ENCODE results near the gene WIPF1.

WIPF1 gene

DNA sequence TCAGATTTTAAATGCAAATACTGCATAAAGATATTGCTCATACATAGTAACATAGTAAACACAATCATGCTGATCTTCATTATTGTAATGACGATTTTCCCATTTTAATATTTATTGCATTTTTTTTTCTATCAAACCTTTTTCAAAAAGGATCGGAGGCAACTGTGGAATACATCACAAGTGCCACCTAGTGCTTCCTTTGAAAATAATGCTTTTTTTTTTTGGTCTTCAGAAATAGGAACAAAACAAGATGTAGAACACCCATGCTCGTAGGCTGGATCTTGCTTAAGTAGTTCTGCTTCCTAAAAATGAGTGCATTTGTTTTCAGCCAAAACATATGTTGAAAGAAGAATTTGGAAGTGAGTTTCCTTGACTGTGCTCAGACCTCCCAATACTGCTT, 75.1 kb downstream of the WIPF1 start:
- TF ChIP-seq TAF1 (IDR thresholded peaks at IDR 0.05; ENCODE audit: borderline replicate concordance, low read depth, low read length) (no peak), POLR2A (IDR thresholded peaks at IDR 0.05; ENCODE audit: low read depth, low read length) (no peak), POLR2AphosphoS5 (IDR thresholded peaks at IDR 0.05; ENCODE audit: low read depth, low read length) (no peak)
- DNase-seq (ENCODE audit: insufficient read length) = no peak
- FAIRE-seq = no peak

DNA sequence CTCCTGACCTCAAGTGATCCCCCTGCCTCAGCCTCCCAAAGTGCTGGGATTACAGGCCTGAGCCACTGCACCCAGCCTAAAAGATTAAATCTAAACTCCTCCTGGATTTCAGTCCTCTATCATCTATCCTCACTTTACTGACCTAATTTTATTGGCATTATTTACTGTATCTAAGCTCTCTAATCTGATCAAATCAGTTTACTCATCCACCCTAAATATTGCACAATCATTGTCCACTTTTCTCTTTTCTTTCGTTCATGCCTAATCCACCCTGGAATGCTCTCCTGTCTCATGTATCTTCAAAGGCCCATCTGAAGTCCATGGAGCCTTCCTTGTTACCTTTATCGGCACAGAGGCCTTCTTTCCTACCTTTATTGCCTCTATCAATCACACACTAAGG, 79.2 kb downstream of the WIPF1 start:
- FAIRE-seq = no peak
- no peak for DNase-seq (ENCODE audit: insufficient read length)
- TF ChIP-seq POLR2AphosphoS5 (IDR thresholded peaks at IDR 0.05; ENCODE audit: low read depth, low read length) (no peak), POLR2A (IDR thresholded peaks at IDR 0.05; ENCODE audit: low read depth, low read length) (no peak), TAF1 (IDR thresholded peaks at IDR 0.05; ENCODE audit: borderline replicate concordance, low read depth, low read length) (no peak)

DNA sequence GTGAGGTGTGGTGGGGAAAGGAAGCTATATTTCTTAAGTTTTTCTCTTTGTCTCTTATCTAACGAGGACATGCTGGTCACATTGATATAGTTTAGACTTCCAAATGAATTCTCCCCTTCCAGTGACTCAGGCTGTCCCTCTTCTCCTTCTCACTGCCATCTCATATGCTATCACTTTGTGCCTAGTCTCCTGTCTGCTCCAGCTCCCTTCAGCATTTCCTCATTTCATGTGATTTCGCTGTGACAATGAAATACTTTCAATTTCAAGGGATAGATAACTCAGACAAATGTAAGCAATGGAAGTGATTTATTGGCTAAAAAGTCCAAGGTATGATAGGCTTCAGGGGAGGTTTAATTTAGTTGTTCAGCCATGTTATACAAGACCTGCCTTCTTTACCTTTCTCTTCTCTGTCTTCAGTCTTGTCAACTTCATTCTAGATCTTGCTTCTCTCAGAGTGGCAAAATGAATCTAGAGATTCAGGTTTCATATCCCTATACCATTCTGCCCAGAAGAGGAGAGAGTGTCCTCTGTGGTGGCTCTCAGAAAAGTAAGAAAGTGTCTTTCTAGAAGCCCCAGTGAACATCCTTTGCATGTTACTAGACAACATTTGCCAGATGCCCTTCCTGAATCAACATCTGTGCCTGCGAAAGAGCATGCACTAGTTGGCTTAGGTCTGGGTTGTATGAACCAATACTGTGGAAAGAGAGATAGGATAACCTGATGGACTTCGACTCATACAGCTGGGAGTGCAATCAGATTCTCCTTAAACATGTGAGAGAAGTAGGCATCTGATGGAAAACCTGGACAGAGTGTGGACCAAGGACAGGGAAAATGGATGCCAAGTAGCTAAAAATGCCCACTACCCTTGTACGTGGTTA, 80.9 kb downstream of the WIPF1 start:
- DNase-seq (ENCODE audit: insufficient read length) = no peak
- no peak for TF ChIP-seq POLR2AphosphoS5 (IDR thresholded peaks at IDR 0.05; ENCODE audit: low read depth, low read length)
- no peak for TF ChIP-seq TAF1 (IDR thresholded peaks at IDR 0.05; ENCODE audit: borderline replicate concordance, low read depth, low read length)
- TF ChIP-seq POLR2A (IDR thresholded peaks at IDR 0.05; ENCODE audit: low read depth, low read length) = no peak
- FAIRE-seq = peak; percentile 30

DNA sequence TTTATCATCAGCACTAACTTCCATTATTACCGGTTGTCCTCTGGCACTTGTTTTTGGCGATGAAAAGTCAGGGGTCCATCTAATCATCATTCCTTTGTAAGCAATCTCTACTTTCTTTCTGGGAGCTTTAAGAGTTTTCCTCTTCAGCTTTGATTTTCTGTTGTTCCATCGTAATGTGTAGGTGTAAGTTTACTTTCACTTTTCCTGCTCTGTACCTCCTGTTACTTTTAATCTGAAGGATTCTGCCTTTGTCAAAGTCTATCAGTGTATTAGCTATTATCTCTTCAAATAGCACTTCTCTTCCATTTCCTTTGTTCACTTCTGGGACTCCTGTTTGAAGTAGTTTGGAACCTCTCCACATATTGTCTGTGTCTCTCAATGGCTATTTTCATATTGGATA, 85.3 kb downstream of the WIPF1 start:
- DNase-seq (ENCODE audit: insufficient read length) (no peak), FAIRE-seq (no peak)
- TF ChIP-seq TAF1 (IDR thresholded peaks at IDR 0.05; ENCODE audit: borderline replicate concordance, low read depth, low read length) (no peak), POLR2A (IDR thresholded peaks at IDR 0.05; ENCODE audit: low read depth, low read length) (no peak), POLR2AphosphoS5 (IDR thresholded peaks at IDR 0.05; ENCODE audit: low read depth, low read length) (no peak)

DNA sequence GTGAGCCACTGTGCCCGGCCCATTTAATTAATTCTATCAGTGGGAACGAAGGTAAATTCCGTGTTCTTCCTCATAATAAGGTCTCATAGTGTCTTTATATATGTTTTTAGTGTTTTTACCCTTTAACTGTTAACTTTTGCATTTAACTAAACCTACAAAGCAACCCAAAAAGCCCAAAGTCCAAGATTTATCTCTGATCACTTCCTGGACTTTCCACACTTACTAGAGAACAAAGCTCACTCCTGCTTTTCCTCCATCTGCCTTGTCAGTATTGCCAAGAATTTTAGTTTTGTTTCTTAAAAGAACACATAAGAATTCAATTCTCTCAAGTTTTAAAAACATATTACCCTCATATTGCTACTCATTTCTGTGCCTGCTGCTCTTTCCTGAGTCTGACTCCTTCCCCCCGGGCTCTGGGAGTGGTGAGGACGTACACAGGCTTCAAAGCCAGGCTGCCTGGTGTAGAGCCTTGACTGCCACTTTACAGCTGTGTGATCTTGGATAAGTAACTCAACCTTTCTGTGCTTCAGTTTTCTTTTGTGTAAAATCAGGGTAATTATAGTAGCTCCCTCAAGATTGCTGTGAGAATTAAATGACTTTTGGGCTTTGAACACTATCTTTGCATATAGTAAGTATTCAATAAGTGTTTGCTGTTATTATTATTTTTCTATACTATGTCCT, 85.9 kb downstream of the WIPF1 start:
- no peak for FAIRE-seq
- DNase-seq (ENCODE audit: insufficient read length) = no peak
- no peak for TF ChIP-seq POLR2AphosphoS5 (IDR thresholded peaks at IDR 0.05; ENCODE audit: low read depth, low read length)
- TF ChIP-seq POLR2A (IDR thresholded peaks at IDR 0.05; ENCODE audit: low read depth, low read length) = no peak
- no peak for TF ChIP-seq TAF1 (IDR thresholded peaks at IDR 0.05; ENCODE audit: borderline replicate concordance, low read depth, low read length)

DNA sequence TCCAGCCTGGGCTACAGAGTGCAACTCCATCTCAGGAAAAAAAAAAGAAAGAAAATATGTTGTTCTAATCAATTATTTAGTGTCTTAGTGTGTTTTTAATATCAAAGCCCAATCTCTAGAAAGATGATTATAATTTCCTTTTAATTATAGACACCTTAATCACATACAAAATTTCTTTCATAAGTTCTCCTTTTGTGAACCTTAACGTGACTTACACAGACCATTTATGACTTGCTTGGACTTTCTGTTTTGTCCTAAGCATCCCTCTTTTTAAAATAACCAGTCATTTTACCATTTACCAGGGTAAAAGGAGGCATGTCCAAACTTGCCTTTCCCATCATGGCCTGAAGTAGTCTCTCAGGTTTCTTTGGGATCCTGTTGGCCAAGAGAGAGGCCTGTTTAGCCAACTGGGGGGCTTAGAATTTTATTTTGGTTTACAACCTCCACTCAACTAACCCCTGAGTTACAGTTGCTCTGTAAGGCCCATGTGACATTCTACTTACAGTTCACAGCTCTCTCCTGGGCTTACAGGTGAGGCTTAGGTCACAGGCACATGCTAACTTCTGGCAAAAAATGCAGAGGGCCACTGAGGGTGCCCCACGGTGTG, 86.9 kb downstream of the WIPF1 start:
- no peak for DNase-seq (ENCODE audit: insufficient read length)
- TF ChIP-seq TAF1 (IDR thresholded peaks at IDR 0.05; ENCODE audit: borderline replicate concordance, low read depth, low read length) (no peak), POLR2A (IDR thresholded peaks at IDR 0.05; ENCODE audit: low read depth, low read length) (no peak), POLR2AphosphoS5 (IDR thresholded peaks at IDR 0.05; ENCODE audit: low read depth, low read length) (no peak)
- no peak for FAIRE-seq
